EL (cell line): ENCODE results near the gene CYTH2.

Source experiments
- DNase-seq: peaks from one replicate; pipeline ENCODE4 v3.0.0-alpha.2; 2016

CYTH2 gene

DNA sequence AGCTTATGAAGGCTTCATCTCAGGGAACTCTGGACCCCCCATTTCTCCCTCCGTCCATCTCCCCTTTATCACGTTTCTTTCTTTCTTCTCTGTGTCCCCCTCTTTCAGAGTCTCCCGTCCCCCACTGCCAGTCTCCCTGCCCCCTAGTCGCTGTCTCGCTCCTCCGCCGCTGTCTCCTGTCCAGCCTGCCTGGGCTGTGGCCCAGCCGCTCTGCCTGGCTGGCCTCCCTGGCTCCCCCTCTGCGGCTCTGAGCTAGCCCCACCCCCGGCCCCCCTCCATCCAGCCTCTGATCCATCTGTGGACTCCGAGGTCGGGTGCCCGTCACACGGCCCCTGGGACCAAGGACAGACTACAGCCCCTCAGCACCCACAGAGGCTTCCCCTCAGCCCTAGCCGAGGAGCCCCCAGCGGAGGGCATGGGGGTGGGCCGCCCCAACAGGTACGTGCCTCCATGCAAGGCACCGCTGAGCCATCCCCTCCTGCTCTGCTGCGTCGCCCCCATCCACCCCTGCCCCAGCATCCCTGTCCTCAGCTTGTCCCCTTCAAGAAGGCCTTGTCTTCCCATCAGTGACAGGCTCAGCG, 14.9 kb upstream of the CYTH2 start:
- DNase-seq, result no peak

DNA sequence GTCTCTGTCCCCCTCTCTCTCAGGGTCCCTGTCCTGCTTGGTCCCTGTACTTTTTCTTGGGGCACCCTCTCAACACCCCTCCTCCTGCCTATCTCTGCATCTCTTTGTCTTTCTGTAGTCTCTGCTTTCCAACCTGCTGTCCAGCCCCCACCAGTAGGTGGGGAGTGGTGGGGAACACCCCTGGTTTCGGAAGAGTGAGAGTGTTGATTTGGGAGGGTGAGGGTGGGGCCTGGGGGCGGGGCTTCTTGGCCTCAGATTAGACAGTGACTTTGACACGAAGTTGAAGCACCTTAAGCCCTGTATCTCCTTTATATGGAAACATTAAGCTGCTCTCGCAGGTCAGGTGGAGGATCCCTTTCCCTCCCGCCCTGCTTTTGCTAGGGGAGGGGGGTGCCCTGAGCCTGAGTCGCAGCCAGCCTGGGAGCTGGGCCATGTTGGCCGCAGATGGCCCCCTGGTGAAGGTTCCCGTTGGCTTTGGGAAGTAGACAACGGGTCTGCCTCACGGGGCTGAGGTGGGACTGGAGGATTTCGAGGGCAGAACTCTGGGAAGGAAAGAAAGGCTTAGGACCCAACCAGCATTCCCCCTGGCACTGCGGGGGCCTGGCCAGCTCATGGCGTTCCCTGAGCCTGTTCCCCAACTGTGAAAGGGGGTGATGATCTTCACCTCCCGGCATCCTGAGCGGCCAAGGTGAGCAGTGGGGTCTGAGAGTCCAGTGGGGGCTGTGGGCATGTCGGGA, 13.8 kb upstream of the CYTH2 start, which contains the start of gene KCNJ14:
KCNJ14 (plus strand) TSS at position 404 of the 737 bp plus-strand sequence. CDS start 6,151 bp downstream, outside the sequence.
- DNase-seq, result no peak

DNA sequence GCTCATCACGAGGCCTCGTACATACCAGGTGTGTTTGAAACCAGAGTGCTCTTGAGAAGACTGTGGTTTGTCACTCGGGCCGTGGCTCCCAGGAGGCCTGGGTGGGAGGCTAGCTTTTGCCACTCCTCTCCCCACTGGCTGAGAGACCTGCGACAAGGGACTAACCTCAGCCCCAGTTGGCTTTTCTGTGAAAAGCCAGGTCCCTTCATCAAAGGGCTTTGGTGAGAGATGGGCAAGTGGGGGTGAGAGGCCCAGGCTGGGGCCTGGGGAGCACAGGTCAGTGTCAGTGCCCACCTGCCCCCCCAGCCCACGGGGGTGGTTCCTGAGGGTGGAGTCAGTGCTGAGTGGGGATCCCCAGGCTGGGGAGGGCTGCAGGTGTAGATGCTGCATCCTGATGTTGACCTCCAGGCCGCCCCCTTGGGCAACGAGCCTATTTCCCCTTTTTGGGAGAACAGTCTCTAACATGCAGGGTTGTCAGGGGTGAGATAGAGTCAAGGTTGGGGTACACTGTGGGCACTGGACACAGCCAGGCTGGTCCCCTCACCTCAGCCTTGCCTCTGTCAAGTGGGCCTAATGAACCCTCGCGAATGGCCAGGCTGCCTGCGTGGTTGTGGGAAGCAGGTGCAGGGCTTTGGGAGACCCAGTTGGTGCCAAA, 13.1 kb upstream of the CYTH2 start:
- no peak for DNase-seq

DNA sequence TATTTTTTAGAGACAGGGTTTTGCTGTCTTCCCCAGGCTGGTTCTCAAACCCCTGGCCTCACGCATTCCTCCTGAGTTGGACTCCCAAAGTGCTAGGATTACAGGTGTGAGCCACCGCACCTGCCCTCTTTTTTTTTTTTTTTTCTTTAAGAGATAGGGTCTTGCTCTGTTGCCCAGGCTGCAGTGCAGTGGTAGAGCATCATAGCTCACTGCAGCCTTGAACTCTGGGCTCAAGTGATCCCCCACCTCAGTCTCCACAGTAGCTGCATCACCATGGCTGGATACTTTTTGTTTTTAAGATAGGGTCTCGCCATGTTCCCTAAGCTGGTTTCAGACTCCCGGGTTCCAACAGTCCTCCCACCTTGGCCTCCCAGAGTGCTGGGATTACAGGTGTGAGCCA, 12.3 kb upstream of the CYTH2 start:
- DNase-seq, result no peak

DNA sequence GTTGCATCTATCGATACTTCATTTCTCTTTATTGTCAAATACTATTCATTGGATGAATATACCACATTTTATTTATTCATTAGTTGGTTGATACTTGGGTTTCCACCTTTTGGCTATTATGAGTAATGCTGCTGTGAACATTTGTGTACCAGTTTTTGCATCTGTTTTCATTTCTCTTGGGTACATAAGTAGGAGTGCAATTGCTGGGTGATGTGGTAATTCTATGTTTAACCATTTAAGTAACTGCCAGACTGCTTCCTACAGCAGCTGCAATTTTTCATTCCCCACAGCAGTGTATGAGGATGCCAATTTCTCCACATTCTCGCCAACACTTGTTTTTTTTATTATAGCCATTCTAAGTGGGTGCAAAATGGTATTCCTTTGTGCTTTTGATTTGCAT, 11.2 kb upstream of the CYTH2 start:
- no peak for DNase-seq

DNA sequence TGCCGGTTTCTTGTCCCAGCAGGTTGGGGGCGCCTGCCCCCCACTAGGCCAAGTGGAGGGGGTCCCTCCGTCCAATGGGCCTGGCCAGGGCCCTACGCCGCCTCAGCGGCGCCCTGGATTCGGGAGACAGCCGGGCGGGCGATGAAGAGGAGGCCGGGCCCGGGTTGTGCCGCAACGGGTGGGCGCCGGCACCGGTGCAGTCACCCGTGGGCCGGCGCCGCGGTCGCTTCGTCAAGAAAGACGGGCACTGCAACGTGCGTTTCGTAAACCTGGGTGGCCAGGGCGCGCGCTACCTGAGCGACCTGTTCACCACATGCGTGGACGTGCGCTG, 7.6 kb upstream of the CYTH2 start:
- DNase-seq, result no peak

DNA sequence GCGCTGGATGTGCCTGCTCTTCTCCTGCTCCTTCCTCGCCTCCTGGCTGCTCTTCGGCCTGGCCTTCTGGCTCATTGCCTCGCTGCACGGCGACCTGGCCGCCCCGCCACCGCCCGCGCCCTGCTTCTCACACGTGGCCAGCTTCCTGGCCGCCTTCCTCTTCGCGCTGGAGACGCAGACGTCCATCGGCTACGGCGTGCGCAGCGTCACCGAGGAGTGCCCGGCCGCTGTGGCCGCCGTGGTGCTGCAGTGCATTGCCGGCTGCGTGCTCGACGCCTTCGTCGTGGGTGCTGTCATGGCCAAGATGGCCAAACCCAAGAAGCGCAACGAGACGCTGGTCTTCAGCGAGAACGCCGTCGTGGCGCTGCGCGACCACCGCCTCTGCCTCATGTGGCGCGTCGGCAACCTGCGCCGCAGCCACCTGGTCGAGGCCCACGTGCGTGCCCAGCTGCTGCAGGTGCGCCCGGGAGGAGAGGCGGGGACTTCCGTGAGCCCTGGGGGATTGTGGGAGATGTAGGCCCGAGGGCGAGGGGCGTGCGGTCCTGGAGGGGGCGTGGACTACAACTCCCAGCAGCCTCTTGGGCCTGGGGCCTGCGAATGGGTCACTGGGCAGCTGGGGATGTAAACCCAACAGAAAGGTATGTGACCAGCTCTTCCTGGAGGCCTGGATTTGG, 7.0 kb upstream of the CYTH2 start:
- DNase-seq, result no peak

DNA sequence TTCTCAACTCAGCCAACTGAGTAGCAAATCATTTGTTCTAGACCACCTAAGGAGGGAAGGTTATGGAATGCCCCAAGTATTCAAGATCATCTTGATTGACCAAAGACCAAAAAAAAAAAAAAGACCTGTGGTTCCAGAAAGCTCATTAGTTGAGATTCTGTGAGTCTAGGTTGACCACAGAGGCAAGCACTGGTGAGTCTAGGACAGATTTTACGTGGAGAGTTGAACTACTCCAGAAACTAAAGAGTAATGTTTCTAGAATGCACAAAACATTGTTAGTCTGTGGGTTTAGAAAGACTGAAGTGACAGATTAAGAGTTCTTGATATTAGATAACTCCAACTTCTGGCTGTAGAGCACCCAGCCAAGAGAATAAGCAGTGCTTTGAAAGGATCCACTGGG, 4.0 kb upstream of the CYTH2 start:
- DNase-seq, result no peak

DNA sequence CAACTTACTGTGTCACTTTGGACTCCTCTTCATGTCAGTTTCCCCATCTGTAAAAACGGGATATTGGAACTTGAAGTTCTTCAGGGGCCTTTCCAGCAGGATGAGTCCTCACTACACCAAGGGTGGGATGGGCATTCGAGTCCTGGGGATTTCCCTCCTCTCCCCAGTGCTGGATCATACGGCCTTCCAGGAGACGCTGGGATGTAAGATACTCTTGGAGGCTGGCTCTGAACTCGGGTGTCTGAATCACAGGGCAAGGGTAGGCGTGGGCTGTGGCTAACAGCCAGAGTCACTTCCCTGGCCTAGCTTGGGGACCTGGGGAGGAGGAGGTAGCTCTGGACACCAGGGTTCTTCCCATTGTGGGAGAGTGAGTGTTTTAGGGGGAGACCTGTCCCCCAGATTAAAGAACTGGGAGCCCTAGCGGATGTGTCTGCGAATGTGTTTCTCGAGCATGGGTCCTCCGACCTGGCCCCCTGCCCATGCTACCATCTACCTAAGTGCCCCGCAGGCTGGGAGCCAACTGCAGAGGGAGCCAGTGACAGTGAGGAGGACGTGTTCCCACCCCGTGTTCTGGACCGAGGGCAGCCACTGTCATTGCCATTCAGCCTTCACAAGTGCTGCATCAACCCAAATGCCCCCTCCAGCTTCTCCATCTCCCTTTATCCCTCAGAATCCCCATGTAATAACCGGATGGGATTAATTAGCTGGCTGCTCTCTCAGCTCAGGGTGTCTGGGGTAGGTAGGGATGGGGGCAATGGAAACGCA, 2.4 kb upstream of the CYTH2 start:
- peak; percentile 77 for DNase-seq

DNA sequence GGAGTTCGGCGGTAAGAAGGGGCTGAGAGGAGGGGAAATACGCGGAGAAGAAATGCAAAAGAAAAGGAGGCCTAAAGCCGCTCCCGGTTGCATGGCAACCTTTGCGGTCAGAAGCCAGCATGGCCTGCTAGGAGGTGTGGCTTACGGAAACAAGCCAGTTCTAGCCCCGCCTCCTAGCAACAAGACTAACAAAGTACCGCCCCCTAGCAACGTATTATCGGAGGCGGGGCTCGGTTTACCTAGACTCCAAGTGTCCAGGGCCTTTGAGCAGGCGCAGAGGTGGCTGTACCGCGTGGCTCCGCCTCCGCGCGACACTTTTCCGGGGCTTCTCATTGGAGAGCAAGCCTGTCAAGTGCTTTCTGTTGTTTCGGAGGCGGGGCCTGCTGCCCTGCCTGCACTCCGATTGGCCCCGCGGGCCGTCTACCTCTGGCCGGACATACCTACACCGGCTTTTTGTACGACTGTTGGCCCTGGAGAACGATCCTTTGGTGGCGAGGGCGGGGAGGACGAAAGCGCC, 339 bp upstream of the CYTH2 start:
- DNase-seq, result peak; percentile 100

DNA sequence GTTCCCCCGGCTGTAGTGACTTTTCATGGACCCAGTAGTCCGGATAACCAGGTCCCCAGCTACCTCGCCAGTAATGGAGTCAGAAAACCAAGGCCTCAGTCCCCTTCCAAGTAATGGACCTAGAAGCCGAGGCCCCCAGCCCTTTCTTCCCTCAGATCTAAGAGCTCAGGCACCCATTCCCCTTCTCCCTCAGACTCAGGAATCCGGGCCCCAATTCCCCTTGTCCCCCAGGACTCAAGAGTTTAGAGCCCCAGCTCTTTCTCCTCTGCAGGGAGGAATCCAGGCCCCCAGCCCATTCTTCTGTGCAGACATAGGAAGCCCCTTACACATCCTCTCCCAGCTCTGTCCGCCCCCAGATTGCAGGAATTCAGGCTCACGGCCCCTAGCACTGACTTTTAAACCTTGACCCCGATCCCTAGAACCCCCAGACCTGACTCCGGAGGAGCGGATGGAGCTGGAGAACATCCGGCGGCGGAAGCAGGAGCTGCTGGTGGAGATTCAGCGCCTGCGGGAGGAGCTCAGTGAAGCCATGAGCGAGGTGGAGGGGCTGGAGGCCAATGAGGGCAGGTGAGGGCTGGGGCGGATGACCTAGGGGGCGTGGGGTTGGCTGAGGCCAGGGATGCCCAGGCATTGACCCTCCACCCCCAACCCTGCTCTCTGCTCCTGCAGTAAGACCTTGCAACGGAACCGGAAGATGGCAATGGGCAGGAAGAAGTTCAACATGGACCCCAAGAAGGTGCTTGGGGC, 938 bp downstream of the CYTH2 start:
- no peak for DNase-seq

DNA sequence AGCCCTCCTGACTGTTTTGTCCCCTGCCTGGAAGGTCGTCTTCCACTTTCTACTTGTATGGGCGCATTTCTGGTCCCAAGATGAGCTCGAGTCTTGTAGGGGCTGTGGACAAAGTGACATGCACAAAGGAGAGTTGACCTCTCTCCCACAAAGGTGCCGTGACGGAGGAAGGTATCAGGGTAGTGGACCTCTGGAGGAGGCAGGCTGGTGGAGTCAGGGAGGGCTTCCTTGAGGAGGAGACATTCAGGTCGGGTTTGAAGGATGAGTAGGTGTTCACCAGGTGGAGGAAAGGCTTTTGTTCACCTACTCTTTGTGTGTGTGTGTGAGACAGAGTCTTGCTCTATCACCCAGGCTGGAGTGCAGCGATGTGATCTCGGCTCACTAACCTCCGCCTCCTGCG, 1.7 kb downstream of the CYTH2 start:
- no peak for DNase-seq

DNA sequence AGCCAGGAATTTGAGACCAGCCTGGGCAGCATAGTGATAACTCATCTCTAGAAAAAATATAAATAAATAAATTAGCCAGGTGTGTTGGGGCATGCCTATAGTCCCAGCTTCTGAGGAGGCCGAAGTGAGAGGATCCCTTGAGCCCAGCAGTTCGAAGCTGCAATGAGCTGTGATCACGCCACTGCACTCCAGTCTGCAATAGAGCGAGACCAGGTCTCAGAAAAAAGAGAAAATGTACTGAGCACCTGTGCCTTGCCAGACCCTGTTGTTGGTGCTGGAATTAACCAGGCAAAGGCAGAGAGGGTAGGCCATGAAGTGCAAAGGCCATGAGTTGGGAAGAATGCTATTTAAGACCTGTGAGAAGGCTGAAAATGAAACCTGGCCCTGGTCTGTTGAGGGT, 2.7 kb downstream of the CYTH2 start:
- no peak for DNase-seq

DNA sequence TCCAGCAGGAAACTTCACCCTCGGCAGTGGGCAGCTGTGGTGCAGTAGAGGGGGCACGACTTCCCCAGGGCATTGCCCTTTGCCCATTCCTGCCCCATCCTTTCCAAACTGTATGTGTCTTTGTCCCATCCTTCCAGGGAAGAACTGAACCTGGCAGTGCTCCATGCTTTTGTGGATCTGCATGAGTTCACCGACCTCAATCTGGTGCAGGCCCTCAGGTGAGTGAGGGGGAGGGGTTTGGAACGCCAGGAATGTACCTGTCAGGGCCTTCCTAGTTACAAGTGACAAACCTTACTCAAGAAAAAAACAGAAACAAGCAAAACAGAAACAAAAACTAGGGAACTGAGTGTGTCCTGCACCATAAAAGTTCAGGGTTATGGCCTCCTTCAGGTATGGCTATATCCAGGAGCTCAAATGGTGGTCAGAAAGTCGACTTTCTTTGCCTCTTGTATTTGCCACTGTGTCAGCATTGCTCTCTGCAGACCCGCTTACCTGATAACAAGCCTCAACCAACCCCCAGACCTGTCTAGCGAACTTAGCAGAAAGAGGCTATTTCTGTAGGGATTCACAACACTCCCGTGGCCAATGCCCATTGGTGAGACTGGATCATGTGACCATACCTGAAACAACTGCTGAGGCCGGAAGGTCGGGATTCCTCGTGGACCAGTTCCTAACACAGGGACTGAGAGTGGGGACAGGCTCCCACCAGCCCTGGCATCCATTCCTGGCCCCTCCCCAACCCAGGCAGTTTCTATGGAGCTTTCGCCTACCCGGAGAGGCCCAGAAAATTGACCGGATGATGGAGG, 4.2 kb downstream of the CYTH2 start:
- DNase-seq, result no peak

DNA sequence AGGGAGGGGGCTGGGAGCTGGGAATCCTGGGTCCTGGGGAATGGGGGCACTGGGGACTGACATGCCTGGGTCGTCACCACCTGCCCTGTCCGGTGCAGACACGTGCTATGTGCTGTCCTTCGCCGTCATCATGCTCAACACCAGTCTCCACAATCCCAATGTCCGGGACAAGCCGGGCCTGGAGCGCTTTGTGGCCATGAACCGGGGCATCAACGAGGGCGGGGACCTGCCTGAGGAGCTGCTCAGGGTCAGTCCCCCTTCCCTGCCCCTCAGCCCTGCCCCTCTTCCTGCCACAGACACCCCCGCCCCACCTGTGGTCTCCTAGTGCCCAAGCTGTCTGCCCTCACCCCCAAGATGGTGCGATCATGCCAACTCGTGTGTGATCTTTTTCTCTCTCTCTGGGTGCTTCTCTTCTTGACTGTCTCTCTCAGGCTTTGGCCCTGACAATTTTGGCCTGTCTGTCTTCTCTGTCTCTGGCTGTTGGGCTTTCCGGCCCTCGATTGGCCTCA, 5.0 kb downstream of the CYTH2 start:
- no peak for DNase-seq

DNA sequence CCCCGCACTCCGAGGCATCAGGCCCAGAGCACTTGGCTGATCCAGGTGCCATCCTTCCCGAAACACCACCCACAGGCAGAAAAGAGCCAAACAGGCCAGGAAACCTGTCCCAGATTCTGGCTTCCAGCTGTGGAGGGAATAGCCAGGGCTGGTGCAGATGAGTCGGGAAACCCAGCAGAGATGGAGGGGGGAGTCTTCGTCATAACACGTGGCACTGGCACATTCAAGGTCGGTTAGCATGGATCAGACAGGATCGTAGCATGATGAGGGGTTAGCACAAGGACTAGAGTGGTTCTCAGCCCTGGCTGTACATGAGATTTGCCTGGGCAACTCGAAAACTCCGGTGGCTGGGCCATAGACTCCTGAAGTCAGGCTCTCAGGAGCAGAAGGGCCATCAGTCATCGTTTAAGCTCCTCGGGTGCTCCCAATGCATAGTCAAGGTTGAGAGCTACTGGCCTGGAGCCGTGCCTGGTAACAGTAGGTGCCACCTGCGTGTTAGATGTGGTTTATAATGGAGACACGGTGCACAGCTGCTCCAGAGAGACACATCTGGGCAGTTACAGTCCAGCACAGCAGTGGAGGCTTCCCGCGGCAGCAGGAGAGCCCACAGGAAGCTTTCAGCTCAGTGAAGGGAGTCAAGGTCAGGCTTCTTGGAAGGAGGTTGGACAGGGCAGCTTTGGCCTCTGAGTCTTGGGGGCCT, 6.3 kb downstream of the CYTH2 start:
- DNase-seq, result no peak

DNA sequence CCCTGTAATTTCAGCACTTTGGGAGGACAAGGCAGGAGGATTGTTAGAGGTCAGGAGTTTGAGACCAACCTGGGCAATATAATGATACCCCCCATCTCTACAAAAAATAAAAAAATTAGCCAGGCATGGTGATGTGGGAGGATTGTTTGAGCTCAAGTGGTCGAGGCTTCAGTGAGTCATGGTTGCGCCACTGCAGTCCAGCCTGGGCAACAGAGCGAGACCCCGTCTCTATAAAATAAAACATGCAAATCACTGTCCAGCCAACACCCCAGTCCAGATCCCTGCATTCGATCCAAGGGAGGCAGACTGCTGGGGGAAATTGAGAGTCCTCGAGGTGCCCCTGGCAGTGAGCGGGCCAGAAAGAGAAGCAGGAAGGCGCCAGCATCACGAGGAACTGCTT, 7.0 kb downstream of the CYTH2 start:
- no peak for DNase-seq

DNA sequence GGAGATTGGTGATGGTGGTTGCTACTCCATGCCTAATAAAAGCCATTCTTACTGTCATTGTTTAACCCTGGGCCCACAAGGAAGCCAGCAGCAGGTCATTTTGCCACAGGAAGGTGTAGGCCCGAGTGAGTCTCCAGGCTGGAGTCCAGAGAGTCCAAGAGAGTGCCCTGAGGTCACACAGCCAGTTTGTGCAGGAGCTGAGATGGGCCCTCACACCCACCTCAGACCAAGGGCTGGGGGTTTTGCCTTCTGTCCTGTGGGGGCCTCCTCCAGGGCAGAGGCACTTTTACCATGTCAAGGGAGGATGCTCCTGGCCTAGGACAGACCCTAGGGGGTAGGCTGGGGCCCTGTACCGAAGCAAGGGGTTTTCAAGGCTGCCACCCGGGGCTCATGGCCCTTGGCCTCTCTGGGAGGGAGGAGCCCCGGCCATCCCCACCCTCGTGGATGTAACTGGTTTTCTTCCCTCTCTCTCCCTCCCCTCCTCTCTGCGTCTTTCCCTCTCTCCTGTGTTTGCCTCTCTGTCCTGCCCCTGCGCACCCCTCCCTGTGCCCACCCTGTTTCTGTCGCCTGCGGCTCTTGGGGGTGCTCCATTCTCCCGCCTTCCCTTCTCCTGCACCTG, 8.0 kb downstream of the CYTH2 start:
- DNase-seq, result no peak

DNA sequence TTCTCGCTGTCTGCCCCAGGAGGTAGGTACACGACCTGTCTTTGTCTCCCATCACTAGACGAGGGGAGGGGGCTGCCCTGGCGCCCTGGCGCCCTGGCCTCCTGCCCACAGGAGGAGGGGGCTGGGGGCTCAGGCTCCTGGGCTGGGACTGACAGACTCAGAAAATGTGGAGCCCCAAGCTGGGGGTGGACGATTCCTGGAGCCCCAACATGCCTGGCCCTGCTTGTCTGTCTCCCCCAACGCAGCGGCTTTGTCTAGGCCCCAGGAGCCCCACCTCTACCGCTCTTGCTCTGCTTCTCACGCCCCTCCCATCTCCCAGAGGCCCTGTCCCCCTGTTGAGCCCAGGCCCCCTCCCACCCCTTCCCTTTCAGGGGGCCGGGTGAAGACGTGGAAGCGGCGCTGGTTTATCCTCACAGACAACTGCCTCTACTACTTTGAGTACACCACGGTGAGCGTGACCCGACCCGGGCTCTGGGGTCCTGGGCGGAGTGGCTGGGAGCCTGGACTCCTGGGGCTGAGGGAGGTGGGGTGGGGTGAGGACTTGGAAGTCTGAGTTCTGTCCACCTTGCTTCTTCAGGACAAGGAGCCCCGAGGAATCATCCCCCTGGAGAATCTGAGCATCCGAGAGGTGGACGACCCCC, 8.6 kb downstream of the CYTH2 start:
- DNase-seq, result no peak
